Esophagus (tissue), 2 donors: Measurements from ENCODE around the gene SSX5. TPM values are rescaled to one million over a fixed set of nuclear protein-coding genes. Genes with fewer than 3 reads are reported as not detected.
"Not testable (repeated sequence)": the region's sequence is repeated elsewhere in the genome, so short reads cannot be mapped to it uniquely, and the experiment has no call there.

Experiments
- H3K27ac ChIP-seq, 2 donors: one replicate each; pipeline ENCODE4 v1.5.1; 2013; ENCODE audit warnings: low read depth in 2 of 2, mild to moderate bottlenecking in 2 of 2, inconsistent platforms in 1 of 2, low read length in 1 of 2, moderate library complexity in 1 of 2
- H3K27me3 ChIP-seq, 2 donors: one replicate each; pipeline ENCODE4 v1.6.1; 2013; ENCODE audit warnings: low read length in 2 of 2, control low read depth in 1 of 2, mild to moderate bottlenecking in 1 of 2; ENCODE audit not compliant: insufficient read depth in 2 of 2, control insufficient read depth in 1 of 2
- H3K36me3 ChIP-seq, 2 donors: one replicate each; pipeline ENCODE4 v1.6.1; 2013; ENCODE audit warnings: low read length in 1 of 2; ENCODE audit not compliant: control insufficient read depth in 2 of 2, insufficient read depth in 2 of 2
- H3K4me1 ChIP-seq, 2 donors: one replicate each; pipeline ENCODE4 v1.6.1; 2013; ENCODE audit warnings: low read length in 1 of 2; ENCODE audit not compliant: control insufficient read depth in 2 of 2, insufficient read depth in 2 of 2
- H3K4me3 ChIP-seq, 2 donors: one replicate each; pipeline ENCODE4 v1.5.1; 2013; ENCODE audit warnings: low read length in 2 of 2, mild to moderate bottlenecking in 2 of 2, low read depth in 1 of 2, moderate library complexity in 1 of 2
- H3K9me3 ChIP-seq, 2 donors: one replicate each; pipeline ENCODE4 v1.6.1; 2013; ENCODE audit warnings: mild to moderate bottlenecking in 2 of 2, low read depth in 1 of 2, low read length in 1 of 2, moderate library complexity in 1 of 2; ENCODE audit not compliant: control insufficient read depth in 2 of 2, insufficient read depth in 1 of 2
- WGBS, 2 donors: extraction: QIAGEN DNeasy Blood & Tissue Kit; methylation state at CpG; one replicate each; pipeline ENCODE4 v1.1.7; 2013; 5-methylcytosine and 5-hydroxymethylcytosine counted together
- polyA plus RNA-seq, 2 donors: library from polyadenylated mRNA; stranded (reverse); fragments of 200-250 nt; gene quantifications; one replicate each; pipeline ENCODE4 v1.2.3, GENCODE V29; 2013
- donor health status: healthy with polysubstance abuse.
- donor health status: Bipolar disorder and iron deficiency.

SSX5 gene
- polyA plus RNA-seq, 2 donors = not detected

DNA sequence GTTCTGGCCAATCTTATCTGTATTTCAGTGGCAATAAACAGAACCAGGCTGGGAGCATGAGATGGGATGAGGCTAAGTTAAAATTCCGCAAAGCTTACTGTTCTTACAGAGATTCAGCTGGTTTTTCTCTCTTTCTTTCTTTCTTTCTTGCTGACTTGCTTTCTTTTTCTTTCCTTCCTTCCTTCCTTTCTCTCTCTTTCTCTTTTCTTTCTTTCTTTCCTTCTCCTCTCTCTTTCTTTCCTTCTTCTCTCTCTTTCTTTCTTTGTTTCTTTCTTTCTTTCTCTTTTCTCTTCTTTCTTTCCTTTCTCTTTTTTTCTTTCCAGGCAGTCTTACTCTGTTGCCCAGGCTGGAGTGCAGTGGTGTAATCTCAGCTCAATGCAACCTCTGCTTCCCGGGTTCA is 41.8 kb downstream of the SSX5 start:
- H3K9me3 ChIP-seq = no peaks in the 10 kb centered on the region
- WGBS, 2 donors = 81 to 93% methylated on average over 2 of the region's 2 CpGs
- no peak overlapping the region for H3K27ac ChIP-seq
- no peaks in the 10 kb centered on the region for H3K4me1 ChIP-seq
- peaks cover 0 to 3% of the 10 kb centered on the region in 2 donors for H3K27me3 ChIP-seq
- H3K36me3 ChIP-seq = no peaks in the 10 kb centered on the region
- H3K4me3 ChIP-seq = no peak overlapping the region

DNA sequence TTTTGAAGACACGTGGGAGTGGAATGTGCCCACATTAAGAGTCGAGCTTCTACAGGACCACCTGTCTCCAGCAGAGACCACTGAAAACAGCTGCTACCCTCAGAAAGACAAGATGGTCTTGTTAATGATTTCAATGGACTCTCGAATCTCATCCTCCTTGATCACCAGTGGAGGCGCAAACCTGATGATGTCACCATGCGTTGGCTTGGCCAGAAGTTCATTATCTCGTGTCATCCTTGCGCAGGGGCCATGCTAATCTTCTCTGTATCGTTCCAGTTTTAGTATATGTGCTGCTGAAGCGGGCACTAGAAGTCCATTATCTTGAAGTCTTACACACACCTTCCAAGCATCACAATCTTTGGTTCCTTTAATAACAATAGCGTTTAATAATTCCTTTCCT is 42.8 kb downstream of the SSX5 start:
- 82 to 85% methylated on average over 10 of the region's 10 CpGs for WGBS, 2 donors
- H3K27me3 ChIP-seq = peaks cover 0 to 3% of the 10 kb centered on the region in 2 donors
- no peak overlapping the region for H3K4me3 ChIP-seq
- no peaks in the 10 kb centered on the region for H3K36me3 ChIP-seq
- no peaks in the 10 kb centered on the region for H3K9me3 ChIP-seq
- H3K27ac ChIP-seq = no peak overlapping the region
- no peaks in the 10 kb centered on the region for H3K4me1 ChIP-seq

DNA sequence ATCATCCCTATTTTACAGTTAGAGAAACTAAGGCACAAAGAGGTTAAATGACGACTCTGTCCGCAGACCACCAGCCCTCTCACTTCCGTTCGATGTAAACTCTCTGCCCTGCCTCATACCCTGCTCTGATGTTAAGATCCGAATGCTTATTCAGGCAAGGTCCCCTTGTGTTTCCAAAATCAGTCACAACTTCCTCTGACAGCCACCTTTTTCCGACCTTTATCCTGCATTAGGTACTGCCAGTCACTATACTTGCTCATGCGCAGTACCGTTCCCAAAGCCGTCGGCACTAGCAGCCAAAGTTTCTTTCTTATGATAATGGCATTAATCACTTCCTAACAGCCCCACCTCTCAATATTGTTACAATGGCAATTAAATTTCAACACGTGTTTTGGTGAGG is 53.9 kb downstream of the SSX5 start:
- not testable (repeated sequence) for H3K27ac ChIP-seq, H3K4me1 ChIP-seq, H3K27me3 ChIP-seq, H3K36me3 ChIP-seq, H3K9me3 ChIP-seq, H3K4me3 ChIP-seq
- WGBS, 2 donors = 52 to 63% methylated on average over 11 of the region's 11 CpGs

DNA sequence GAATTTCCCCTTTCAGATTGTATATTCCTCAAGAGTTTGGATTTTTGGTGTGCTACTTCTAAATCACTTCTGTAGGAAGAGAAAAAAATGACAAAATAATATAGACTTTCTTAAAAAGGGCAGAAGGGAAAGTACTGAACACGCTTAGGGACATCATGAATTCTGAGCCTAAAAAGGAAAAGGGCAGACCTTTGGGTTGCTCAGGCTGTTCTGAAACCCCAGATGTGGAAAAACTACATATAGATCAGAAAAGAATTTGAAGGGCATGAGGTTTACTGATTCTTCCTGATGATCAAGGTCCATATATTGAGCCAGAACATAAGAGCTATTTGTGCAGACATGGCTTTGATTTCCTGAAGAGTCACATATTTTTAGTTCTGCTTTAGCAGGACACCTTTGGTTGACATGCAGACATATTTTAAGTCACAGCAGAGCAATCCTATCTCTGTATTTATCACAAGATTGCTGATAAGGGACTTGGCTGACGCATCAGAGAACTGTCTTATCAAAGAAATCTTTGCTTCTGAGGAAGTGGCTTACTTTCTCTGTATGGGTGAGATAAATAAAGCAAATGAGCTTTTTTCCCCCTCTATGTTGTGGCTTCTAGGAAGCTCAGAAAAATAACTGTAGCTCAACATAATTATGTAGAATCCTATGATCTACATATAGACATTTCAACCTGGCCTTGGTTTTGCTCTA is 54.6 kb downstream of the SSX5 start:
- not testable (repeated sequence) for H3K27me3 ChIP-seq, H3K36me3 ChIP-seq, H3K4me1 ChIP-seq, H3K9me3 ChIP-seq, H3K27ac ChIP-seq, H3K4me3 ChIP-seq
- WGBS, 2 donors = 50% methylated on average over 1 of the region's 2 CpGs; no CpG with 5 or more reads in 1 of the 2 donors

DNA sequence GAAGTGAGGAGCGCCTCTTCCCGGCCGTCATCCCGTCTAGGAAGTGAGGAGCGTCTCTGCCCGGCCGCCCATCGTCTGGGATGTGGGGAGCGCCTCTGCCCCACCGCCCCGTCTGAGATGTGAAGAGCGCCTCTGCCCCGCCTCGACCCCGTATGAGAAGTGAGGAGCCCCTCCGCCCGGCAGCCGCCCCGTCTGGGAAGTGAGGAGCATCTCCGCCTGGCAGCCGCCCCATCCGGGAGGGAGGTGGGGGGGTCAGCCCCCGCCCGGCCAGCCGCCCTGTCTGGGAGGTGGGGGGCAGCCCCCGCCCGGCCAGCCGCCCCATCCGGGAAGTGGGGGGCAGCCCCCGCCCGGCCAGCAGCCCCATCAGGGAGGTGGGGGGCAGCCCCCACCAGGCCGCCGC is 57.5 kb downstream of the SSX5 start:
- H3K4me1 ChIP-seq, H3K27ac ChIP-seq, H3K9me3 ChIP-seq, H3K4me3 ChIP-seq, H3K36me3 ChIP-seq, H3K27me3 ChIP-seq: not testable (repeated sequence)
- WGBS, 2 donors = 98 to 100% methylated on average over 1 to 27 of the region's 33 CpGs

Other genes with a start within 250 kb of the SSX5 start
- 1 to 10 TPM; 1.4 to 2.1 TPM for gene ZNF182, start 192.8 kb downstream of the SSX5 start, polyA plus RNA-seq
- not detected for gene SPACA5, start 189.8 kb downstream of the SSX5 start, polyA plus RNA-seq
- gene ZNF630, start 125.2 kb downstream of the SSX5 start, polyA plus RNA-seq = 1 to 10 TPM; 1.1 to 1.5 TPM
- not detected for gene SPACA5B, start 66.2 kb downstream of the SSX5 start, polyA plus RNA-seq
- not detected for gene SSX1, start 58.6 kb upstream of the SSX5 start, polyA plus RNA-seq
- not detected for gene SSX3, start 159.9 kb upstream of the SSX5 start, polyA plus RNA-seq
- gene SSX4, start 186.7 kb upstream of the SSX5 start, polyA plus RNA-seq = not detected
- not detected for gene SSX4B, start 215.2 kb upstream of the SSX5 start, polyA plus RNA-seq